Measurements from ENCODE around the gene REEP1.

DNA sequence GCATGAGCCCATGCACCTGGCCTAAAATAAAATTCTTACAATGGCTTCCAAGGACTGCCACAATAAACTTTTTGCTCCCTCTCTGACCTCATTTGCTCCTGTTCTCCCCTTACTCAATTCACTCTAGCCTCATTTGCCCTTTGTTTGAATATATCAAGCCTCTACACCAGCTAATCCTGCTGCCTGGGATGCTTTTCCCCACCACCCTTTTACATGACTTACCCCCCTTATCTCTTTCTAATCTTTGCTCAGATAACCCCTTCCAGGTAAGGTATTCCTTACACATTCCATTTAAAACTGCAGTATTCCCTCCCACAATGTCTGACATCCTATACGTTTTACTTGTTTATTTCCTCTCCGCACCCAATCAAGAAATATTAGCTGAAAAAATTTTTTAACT lies 164.8 kb downstream of the REEP1 start:
- TF ChIP-seq NFRKB (IDR thresholded peaks at IDR 0.05) (no peak), ZNF384 (IDR thresholded peaks at IDR 0.05) (no peak), BHLHE40 (IDR thresholded peaks at IDR 0.05; ENCODE audit: borderline replicate concordance) (no peak), SP1 (IDR thresholded peaks at IDR 0.05) (no peak), FOXM1 (IDR thresholded peaks at IDR 0.05; ENCODE audit: borderline replicate concordance) (no peak), SUZ12 (IDR thresholded peaks at IDR 0.05) (no peak), TARDBP (IDR thresholded peaks at IDR 0.05) (no peak), FOXA1 (IDR thresholded peaks at IDR 0.05) (no peak)
- TF ChIP-seq, protein P1, sequence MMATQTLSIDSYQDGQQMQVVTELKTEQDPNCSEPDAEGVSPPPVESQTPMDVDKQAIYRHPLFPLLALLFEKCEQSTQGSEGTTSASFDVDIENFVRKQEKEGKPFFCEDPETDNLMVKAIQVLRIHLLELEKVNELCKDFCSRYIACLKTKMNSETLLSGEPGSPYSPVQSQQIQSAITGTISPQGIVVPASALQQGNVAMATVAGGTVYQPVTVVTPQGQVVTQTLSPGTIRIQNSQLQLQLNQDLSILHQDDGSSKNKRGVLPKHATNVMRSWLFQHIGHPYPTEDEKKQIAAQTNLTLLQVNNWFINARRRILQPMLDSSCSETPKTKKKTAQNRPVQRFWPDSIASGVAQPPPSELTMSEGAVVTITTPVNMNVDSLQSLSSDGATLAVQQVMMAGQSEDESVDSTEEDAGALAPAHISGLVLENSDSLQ (IDR thresholded peaks at IDR 0.05): no peak

Data from HEK293T (cell line).